ENCODE measurements around the gene P2RY2.

GRCh38 chr11:73225851-73226250, 7.8 kb downstream of the P2RY2 start:
- TF ChIP-seq CTCF (conservative IDR thresholded peaks at IDR 0.05 in 1 of 2, IDR thresholded peaks at IDR 0.05 in 1 of 2; ENCODE audit: extremely low read depth in 1 of 2, insufficient read depth in 1 of 2, low read depth in 1 of 2, low read length in 2 of 2) (no peak), EZH2 (IDR thresholded peaks at IDR 0.05; ENCODE audit: borderline replicate concordance, low read length) (no peak)
